ENCODE results near the gene ATG12. TPM values are rescaled to one million over a fixed set of nuclear protein-coding genes. Genes with fewer than 3 reads are reported as not detected.
"Not testable (repeated sequence)": the region's sequence is repeated elsewhere in the genome, so short reads cannot be mapped to it uniquely, and the experiment has no call there.

Gene ATG12
- 23.6 TPM for total RNA-seq
- long read RNA-seq, full-length matches to known transcripts, result 35 of 41 reads
- long read RNA-seq, partial matches to known transcripts, result 2 of 41 reads
- long read RNA-seq, other reads (novel, unspliced or antisense), result 4 of 41 reads

DNA sequence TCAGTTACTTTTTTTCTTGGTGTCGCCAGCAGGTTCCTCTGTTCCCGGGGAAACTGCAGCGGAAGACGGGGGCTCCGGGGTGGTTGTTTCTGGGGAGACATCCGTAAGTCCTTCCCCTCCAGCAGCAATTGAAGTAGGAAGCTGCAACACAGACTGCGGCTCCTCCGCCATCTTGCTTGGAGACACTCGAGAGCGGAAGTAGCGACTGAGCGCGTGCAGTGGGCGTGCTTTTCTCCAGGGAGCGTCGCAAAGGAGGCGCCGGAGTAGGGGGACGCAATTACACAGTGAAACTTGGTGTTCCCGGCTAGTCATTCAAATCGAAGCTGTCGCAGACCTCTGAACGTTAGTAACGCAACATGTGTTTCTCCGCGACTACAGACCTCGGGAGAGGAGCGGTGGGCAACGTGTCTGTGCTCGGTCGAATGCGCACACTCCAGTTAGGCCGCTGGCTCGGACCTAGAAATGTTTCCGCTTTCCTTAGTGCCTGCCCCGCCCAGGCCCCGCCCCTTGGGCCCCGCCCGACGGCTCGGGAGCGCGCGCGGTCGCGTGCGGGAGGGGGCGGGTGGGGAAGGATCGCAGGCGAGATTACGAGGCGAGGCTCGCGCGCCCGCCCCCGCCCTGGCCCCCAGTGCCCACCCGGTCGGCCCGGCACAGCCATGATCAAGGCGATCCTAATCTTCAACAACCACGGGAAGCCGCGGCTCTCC lies at the start of gene ATG12, which contains the start of gene AP3S1:
TSS of gene ATG12 (minus strand) at position 184 of the 707 bp plus-strand sequence. CDS start at position 171, 13 bp downstream.
TSS of gene AP3S1 (plus strand) at position 554 of the 707 bp plus-strand sequence. CDS start at position 657, 103 bp downstream.
- DNase-seq (peak; percentile 95), ATAC-seq (peak; percentile 96)
- intact Hi-C loops (cut with micrococcal nuclease), result no loop called here

DNA sequence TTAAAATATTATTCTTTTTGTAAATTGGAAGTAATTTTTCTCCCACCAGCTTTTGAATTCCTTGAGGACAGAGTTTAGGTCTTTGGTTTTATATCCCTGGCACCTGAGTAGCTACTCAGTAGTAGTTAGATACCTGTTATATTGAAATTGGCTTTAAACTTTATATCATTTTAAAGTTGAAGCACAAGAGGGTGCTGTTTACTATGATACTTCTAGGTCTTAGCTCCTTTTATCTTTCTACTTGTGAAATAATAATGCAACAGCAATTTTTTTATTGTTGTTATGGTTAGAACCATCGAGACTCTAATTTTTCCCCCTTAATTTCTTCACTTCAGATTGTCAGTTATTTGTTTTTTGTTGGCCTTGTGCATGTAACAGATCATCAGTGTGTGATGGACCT lies 46.7 kb upstream of the ATG12 start:
- intact Hi-C loops (cut with micrococcal nuclease), result loop anchor here (10.0 kb wide), 1 partner anchor 177 kb away; no protein-coding TSS in a partner anchor
- no peak for DNase-seq
- no peak for ATAC-seq

DNA sequence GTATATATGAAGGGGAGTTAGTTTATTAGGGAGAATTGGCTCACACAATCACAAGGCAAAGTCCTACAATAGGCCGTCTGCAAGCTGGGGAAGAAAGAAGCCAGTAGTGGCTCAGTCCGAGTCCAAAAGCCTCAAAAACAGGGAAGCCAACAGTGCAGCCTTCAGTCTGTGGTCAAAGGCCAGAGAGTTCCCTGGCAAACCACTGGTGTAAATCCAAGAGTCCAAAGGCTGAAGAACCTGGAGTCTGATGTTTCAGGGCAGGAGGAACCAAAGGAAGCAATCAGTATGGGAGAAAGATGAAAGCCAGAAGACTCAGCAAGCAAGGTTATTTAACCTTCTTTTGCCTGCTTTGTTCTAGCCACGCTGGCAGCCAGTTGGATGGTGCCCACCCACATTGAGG lies 43.8 kb upstream of the ATG12 start:
- intact Hi-C loops (cut with micrococcal nuclease), result loop anchor here (10.0 kb wide), 1 partner anchor 180 kb away; no protein-coding TSS in a partner anchor
- not testable (repeated sequence) for ATAC-seq

DNA sequence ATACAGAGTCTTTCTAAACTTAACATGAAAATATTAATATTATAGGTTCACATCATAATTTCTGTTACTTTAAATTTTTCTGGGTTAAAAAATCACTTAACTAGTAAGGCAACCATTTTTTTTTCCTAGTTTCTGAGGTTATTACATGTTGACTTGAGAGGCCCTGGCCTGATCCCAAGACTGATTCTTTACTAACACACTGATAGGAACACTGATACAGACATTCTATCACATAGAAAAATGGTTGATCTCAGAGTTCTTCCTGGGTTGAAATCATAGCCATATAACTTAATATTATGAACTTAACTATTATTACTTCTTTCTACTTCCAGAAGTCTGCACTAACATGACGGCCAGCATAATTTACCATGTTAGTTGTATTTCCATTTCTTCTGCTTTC lies 43.3 kb upstream of the ATG12 start:
- DNase-seq (no peak), ATAC-seq (no peak)
- intact Hi-C loops (cut with micrococcal nuclease), result loop anchor here (10.0 kb wide), 1 partner anchor 180 kb away; no protein-coding TSS in a partner anchor

More for the DNA sequence above, 43.8 kb upstream of the ATG12 start:
- DNase-seq, result not testable (repeated sequence)

DNA sequence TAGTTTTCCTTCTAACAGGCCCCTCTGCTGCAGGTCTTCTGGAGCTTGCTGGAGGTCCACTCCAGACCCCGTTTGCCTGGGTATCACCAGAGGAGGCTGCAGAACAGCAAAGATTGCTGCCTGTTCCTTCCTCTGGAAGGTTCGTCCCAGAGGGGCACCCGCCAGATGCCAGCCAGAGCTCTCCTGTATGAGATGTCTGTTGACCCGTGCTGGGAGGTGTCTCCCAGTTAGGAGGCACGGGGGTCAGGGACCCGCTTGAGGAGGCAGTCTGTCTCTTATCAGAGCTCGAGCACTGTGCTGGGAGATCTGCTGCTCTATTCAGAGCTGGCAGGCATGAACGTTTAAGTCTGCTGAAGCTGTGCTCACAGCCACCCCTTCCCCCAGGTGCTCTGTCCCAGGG lies 41.1 kb upstream of the ATG12 start:
- intact Hi-C loops (cut with micrococcal nuclease), result loop anchor here (10.0 kb wide), 1 partner anchor 182 kb away; no protein-coding TSS in a partner anchor
- DNase-seq, result not testable (repeated sequence)

DNA sequence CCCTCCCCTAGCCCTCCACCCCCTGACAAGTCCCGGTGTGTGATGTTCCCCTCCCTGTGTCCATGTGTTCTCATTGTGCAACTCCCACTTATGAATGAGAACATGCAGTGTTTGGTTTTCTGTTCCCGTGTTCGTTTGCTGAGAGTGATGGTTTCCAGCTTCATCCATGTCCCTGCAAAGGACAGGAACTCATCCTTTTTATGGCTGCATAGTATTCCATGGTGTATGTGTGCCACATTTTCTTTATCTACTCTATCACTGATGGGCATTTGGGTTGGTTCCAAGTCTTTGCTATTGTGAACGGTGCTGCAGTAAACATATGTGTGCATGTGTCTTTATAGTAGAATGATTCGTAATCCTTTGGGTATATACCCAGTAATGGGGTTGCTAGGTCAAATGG lies 36.0 kb upstream of the ATG12 start:
- intact Hi-C loops (cut with micrococcal nuclease); ATAC-seq: not testable (repeated sequence)

More for the DNA sequence above, 41.1 kb upstream of the ATG12 start:
- not testable (repeated sequence) for ATAC-seq

DNA sequence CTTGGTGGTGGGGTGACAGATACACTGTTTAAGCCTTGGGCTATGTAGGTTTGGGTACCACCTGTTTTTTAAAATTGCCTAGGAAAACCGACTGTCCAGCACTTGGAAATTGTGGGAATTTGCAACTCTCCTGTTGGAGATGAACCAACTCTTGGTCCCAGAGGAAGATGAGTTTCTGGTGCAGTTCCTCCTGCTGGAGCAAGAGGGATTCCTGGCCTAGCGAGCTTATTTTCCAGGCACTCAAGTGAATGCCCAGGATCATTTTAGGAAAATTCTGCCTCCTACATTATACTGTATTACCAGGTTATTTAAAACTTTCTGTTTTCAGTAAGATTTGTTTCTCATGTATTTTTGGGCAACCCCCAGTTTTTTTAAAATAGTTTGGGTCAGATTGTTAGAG lies 34.1 kb upstream of the ATG12 start:
- ATAC-seq (no peak), DNase-seq (no peak)
- intact Hi-C loops (cut with micrococcal nuclease), result no loop called here

More for the DNA sequence above, 36.0 kb upstream of the ATG12 start:
- DNase-seq, result not testable (repeated sequence)

DNA sequence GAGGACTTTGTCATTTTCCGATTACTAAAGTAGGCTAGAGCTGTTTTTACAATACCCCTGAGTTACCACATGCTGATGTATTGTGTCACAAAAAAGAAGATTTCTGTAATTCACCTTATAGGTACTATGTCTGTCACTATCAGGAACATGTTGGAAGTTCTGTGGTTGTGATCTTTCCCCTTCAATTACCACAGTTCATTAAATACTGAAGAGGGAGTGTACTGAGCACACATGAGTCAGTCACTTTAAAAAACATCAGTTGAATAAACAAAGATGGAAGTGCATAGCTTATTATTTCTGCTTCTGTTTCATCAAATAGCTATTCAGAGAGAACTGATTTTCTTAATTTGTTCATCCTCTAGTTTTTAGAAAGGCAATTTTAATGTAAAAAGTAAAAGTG lies 32.0 kb upstream of the ATG12 start:
- ATAC-seq (no peak), DNase-seq (no peak)
- intact Hi-C loops (cut with micrococcal nuclease), result no loop called here

DNA sequence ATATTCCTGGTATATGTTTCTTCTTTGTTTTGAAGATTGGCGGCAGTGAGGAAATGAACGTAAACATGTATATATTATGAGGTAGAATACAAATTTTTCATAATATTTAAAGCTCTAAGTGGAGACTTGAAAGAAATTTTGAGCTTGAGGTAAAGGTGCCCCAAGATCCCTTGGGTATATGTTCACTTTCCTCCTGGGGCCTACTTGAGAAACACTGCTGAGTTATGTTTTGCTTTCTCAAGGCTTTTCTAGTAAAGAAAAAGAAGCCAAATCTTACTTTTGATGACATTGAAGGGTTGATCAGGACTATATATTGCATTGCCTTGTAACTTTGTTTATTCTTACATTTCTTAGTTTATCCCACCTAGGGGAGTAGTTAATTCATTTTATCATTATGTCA lies 31.1 kb upstream of the ATG12 start:
- intact Hi-C loops (cut with micrococcal nuclease), result no loop called here
- no peak for ATAC-seq
- no peak for DNase-seq

DNA sequence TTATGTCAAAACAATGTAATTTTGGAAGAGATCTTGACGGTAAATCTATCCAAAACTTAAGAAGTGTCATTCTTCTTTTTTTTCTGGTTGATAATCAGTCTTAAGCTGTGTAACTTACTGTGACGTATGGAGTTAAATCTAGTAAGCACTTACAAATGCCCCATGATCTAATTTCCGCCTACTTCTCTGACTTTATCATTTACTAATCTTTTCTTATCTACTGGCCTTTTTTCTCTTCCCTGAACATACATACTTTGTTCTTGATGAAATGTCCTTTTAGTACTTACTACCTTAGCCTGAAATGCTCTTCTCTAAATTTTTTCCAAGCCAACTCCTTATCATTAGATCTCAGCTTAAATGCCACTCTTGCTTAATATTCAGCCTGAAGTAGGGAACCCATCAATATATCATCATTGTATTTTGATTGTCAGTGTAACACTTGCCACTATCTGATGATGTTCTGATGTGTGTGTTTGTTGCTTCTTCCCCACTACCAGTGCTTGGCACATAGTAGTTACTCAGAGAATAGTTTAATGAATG lies 28.0 kb upstream of the ATG12 start:
- ATAC-seq, result no peak
- intact Hi-C loops (cut with micrococcal nuclease), result no loop called here
- no peak for DNase-seq

DNA sequence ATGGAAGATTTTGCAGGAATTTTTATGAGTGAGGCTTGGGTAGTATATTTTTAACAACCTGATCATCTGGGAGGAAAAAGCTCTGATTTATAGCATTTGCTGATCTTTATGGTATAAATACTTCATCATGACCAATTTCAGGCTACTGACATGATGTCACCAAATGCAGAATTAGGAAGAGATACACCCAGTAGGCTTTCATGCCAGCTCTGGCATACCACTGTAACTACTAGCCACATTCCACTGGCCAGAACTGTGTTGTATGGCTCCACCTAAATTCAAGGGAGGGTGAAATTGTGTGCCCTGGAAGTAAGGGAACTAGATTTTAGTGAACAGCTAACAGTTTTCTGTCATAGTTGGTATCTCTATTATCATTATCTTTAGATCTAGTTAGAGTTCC lies 18.0 kb upstream of the ATG12 start:
- intact Hi-C loops (cut with micrococcal nuclease), result no loop called here
- DNase-seq (no peak), ATAC-seq (no peak)

DNA sequence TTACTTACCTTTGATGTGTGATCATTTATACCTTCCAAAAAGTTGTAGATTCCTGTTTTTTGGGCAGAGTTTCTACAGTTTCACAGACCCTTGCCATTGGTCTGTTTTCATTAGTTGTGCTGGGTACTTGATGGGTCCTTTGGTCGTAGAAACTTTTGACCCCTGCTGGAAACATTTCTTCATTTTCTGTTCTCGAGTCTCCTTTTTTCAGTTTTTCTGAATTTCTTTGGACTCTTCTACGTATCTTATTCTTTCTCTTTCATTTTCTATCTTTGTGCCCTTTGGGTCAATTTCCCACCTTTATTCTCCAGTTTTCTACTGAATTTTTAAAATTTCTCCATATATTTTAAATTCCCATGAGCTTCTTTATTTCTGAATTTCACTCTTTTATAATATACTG lies 17.0 kb upstream of the ATG12 start:
- no peak for ATAC-seq
- intact Hi-C loops (cut with micrococcal nuclease), result no loop called here
- no peak for DNase-seq

DNA sequence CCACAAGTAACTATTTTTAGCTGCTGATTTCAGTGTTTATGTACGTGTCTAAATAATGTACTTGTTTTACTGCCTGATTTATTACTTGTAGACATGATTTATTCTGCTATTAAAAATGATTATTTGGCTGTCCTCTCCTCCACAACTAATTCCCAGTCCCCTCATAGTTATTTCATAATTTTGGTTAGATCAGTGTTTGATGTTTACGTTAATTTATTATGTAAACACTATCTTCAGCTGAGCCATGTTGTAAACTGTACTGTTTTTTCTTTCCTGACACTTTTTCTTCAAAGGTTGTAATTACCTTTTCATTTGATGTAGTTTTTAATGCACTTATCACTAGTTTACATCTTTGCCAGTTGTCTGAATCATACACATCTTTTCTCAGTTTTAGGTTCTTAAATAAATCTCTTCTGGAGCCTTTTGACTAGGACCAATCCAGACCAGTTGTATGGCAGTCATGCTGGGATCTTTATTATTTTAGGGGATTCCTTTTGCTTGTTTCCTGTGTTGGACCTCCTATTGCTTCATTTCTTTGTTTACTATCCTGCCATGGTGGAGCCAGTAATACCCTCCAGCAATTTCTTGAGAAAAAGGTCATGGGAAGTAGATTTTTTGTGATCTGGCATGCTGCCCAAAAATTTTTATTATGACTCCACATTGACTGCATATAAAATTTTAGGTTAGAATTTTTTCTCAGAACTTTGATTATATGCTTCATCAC lies 16.4 kb upstream of the ATG12 start:
- no peak for ATAC-seq
- intact Hi-C loops (cut with micrococcal nuclease), result no loop called here

DNA sequence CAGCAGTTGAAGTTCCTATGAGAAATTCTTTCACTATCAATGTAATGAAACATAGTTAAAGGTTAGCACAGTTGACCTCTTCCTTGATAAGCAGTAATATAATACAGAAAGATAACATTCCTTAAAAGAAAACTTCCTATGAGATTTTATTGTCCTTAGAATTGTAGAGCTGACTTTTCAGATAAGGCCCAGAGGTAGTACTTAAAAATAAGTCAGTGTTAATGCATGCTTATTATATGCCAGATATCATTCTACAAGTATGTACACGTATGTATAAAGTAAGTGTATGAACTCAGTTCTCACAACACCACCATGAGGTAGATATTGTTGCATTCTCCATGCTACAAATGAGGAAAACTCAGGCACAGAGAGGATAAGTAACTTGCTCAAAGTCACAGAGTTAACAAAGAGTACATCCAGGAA lies 15.7 kb upstream of the ATG12 start:
- intact Hi-C loops (cut with micrococcal nuclease), result no loop called here
- ATAC-seq (no peak), DNase-seq (no peak)

More for the DNA sequence above, 16.4 kb upstream of the ATG12 start:
- DNase-seq, result no peak

DNA sequence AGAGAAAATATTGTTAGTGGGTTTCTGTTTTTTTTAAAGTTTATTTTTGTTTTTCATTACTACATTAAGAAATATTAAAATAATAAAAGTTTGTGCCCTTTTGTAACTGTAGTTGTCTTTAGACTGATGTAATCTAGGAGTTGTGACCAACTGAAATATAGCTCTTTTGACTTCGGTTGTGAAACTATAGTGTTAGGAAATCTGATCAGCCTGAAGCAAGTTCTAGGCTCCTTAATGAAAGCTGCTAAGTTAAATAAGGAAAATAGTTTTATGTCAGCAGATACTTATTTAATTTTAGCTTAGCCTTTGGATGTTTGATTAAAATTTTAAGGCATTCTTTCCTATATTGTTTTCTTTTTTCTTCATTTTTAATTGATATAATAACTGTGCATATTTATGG lies 14.6 kb upstream of the ATG12 start:
- DNase-seq, result no peak
- ATAC-seq, result no peak
- intact Hi-C loops (cut with micrococcal nuclease), result no loop called here

DNA sequence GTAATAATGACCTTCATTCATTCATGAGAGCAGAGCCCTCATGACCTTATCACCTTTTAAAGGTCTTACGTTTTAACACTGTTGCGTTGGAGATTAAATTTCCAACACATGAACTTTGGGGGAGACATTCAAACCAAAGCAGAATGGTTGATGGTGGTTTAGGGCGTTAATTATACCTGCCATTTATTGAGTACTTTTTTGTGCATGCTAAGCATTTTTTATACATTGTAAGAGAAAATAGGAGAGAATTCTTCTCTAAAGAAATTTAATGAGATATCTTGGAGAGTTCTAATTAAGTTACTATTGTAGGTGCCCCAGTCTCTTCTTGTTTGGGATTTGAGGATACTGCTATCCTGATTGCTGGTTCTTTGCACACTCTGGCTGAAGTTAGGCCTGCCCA lies 12.8 kb upstream of the ATG12 start:
- intact Hi-C loops (cut with micrococcal nuclease), result no loop called here
- no peak for DNase-seq
- no peak for ATAC-seq

DNA sequence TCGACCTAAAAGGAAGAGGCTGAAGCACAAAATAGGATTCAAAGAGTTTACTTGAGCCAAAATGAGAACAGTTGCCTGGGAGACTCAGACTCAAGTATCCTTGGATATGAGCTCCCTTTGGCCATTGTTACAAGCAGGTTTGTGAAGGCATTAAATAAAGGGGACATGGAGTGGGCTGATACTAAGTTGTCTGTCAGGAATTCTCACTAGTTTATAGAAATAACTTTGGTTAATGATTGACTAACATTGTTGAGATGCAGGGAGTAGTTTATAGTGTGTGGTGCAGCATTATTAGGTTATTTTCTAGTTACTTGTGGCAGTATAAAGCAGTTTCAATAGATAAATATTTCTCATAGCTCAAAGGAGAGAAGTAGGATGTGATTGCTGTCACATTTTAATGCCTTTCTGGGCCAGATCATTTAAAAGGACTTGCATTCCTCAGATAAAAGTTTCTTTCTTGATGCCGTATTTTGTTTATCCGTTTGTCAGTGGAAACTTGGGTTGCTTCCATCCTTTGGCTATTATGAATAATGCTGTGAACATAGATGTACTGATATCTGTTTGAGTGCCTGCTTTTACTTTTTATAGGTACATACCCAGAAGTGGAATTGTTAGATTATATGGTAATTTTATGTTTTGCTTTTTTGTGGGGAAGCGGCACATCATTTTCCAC lies 9.5 kb upstream of the ATG12 start:
- intact Hi-C loops (cut with micrococcal nuclease), result no loop called here
- DNase-seq, result no peak
- peak; percentile 51 for ATAC-seq

DNA sequence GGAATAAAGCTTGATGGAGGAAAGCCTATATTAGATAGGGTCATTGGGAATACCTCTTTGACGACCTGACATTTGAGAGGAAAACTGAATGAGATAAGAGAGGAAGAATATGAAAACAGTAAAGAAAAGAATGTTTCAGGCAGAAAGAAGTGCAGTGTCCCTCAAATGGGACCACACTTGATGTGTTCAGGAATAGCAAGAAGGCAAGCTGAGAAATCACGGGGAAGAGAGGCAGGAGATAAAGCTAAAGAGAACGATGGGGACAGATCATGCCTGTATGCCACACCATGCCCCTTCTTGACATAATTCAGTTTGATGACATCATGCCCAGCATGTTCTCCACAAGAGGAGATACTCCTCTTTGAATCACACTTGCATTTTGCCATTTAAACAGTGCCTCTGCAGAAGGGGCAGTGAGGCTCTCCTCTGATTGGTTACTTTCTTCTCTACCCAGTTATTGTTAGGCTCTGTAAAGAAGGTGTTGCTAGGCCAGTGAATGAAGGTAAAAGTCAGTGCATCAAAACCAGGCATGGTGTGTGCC lies 8.0 kb upstream of the ATG12 start:
- intact Hi-C loops (cut with micrococcal nuclease), result no loop called here
- ATAC-seq (no peak), DNase-seq (no peak)

DNA sequence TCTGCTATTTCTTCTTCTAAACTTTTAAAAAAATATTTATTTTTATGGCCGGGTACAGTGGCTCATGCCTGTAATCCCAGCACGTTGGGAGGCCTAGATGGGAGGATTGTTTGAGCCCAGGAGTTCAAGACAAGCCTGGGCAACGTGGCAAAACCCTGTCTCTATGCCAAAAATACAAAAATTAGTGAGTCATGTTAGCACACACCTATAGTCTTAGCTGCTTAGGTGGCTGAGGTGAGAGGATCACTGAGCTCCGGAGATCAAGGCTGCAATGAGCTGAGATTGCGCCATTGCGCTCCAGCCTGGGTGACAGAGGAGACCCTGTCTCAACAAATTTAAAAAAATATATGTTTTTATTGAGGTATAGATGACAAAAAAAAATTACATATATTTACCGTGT lies 5.9 kb upstream of the ATG12 start:
- intact Hi-C loops (cut with micrococcal nuclease), result no loop called here
- DNase-seq, result no peak
- no peak for ATAC-seq

Measured in left ventricle myocardium superior (tissue), 1 donor.